ENCODE measurements around the gene LIX1L.

The LIX1L gene

GRCh38 chr1:145893306-145894055, 64.3 kb downstream of the LIX1L start:
- DNase-seq (ENCODE audit: low read depth), result no peak

- DNase-seq (ENCODE audit: low read depth), result peak; percentile 40
Observed at GRCh38 chr1:145892486-145893087, 65.2 kb downstream of the LIX1L start.

GRCh38 chr1:145891587-145892485, 66.0 kb downstream of the LIX1L start:
- peak; percentile 100 for DNase-seq (ENCODE audit: low read depth)

GRCh38 chr1:145891143-145891542, 66.7 kb downstream of the LIX1L start:
- no peak for DNase-seq (ENCODE audit: low read depth)

GRCh38 chr1:145889722-145890121, 68.1 kb downstream of the LIX1L start:
- no peak for DNase-seq (ENCODE audit: low read depth)

GRCh38 chr1:145887631-145888030, 70.2 kb downstream of the LIX1L start:
- no peak for DNase-seq (ENCODE audit: low read depth)

- DNase-seq (ENCODE audit: low read depth), result no peak
Observed at GRCh38 chr1:145886816-145887215, 71.0 kb downstream of the LIX1L start.

- DNase-seq (ENCODE audit: low read depth), result no peak
Observed at GRCh38 chr1:145886390-145886789, 71.4 kb downstream of the LIX1L start.

- peak; percentile 82 for DNase-seq (ENCODE audit: low read depth)
Observed at GRCh38 chr1:145885738-145886287, 72.0 kb downstream of the LIX1L start, which contains the start of gene ANKRD35. ANKRD35 (minus strand) TSS chr1:145885866; CDS start chr1:145885758, 108 bp downstream.

- DNase-seq (ENCODE audit: low read depth), result peak; percentile 48
Observed at GRCh38 chr1:145884675-145885074, 73.1 kb downstream of the LIX1L start.

Measured in ELR (cell line).